ENCODE data around the gene AGBL4.

The AGBL4 gene

GRCh38 chr1:48561444-48561843, 1462.3 kb downstream of the AGBL4 start:
- POLR2A ChIA-PET: no interaction called here
- TF ChIP-seq ZNF423 (tag by site-specific recombination; IDR thresholded peaks at IDR 0.05) (no peak), ZNF10 (tag by site-specific recombination; IDR thresholded peaks at IDR 0.05) (peak; percentile 91), ZNF280D (tag by site-specific recombination; IDR thresholded peaks at IDR 0.05) (no peak), REST (tag by site-specific recombination; IDR thresholded peaks at IDR 0.05) (no peak), ZNF837 (tag by site-specific recombination; IDR thresholded peaks at IDR 0.05) (no peak), TRIM28 (IDR thresholded peaks at IDR 0.05; ENCODE audit: borderline replicate concordance, low read length) (no peak), ATF2 (tag by site-specific recombination; IDR thresholded peaks at IDR 0.05; ENCODE audit: low read depth) (no peak), ZNF830 (tag by site-specific recombination; IDR thresholded peaks at IDR 0.05; ENCODE audit: low read depth) (no peak)
- no peaks in the 10 kb centered on the region for H3K9me3 ChIP-seq (ENCODE audit: control insufficient read depth, insufficient read depth, low read depth, low read length)

GRCh38 chr1:48560577-48560976, 1463.2 kb downstream of the AGBL4 start:
- POLR2A ChIA-PET: no interaction called here
- CTCF ChIA-PET: interaction anchor here (0.7 to 3.6 kb wide), 4 partner anchors 12 to 1163 kb away, joined by 3 to 17 read pairs (median 4); no protein-coding TSS in a partner anchor
- Histone ChIP-seq H3K9me3 (ENCODE audit: control insufficient read depth, insufficient read depth, low read depth, low read length) (no peaks in the 10 kb centered on the region), H3K36me3 (ENCODE audit: control insufficient read depth in 2 of 2, insufficient read depth in 1 of 2, low read length in 2 of 2) (no peaks in the 10 kb centered on the region), H3K27ac (ENCODE audit: extremely low read depth, low read depth, low read length) (no peak overlapping the region), H3K4me1 (ENCODE audit: control insufficient read depth, insufficient read depth, low read length) (no peaks in the 10 kb centered on the region), H3K4me3 (ENCODE audit: low read depth, low read length) (no peak overlapping the region)
- TF ChIP-seq ZBTB8A (tag by site-specific recombination; IDR thresholded peaks at IDR 0.05) (peak; percentile 33; the same call in 1 of the 2 replicates), ZNF16 (tag by site-specific recombination; IDR thresholded peaks at IDR 0.05; ENCODE audit: low read depth) (no peak), KLF17 (tag by site-specific recombination; IDR thresholded peaks at IDR 0.05) (no peak), SP7 (tag by site-specific recombination; IDR thresholded peaks at IDR 0.05) (peak; percentile 94), GFI1B (tag by site-specific recombination; IDR thresholded peaks at IDR 0.05) (no peak)

More at GRCh38 chr1:48561444-48561843, 1462.3 kb downstream of the AGBL4 start:
- H3K36me3 ChIP-seq (ENCODE audit: control insufficient read depth in 2 of 2, insufficient read depth in 1 of 2, low read length in 2 of 2): no peaks in the 10 kb centered on the region
- H3K27ac ChIP-seq (ENCODE audit: extremely low read depth, low read depth, low read length): no peak overlapping the region
- no peak overlapping the region for H3K4me3 ChIP-seq (ENCODE audit: low read depth, low read length)
- CTCF ChIA-PET: interaction anchor here (0.8 to 3.6 kb wide), 4 partner anchors 11 to 64 kb away, joined by 3 to 17 read pairs (median 4); no protein-coding TSS in a partner anchor
- H3K4me1 ChIP-seq (ENCODE audit: control insufficient read depth, insufficient read depth, low read length): no peaks in the 10 kb centered on the region

All from HEK293 (cell line).